NCI-H69 (cell line): Measurements from ENCODE around the gene TESMIN.

ENCODE experiments used
- DNase-seq: peaks from one replicate; lab custom pipeline; 2025; lab: John Stamatoyannopoulos, UW

Gene TESMIN

GRCh38 chr11:68710409-68710808, 40.9 kb downstream of the TESMIN start:
- DNase-seq: no peak

DNA sequence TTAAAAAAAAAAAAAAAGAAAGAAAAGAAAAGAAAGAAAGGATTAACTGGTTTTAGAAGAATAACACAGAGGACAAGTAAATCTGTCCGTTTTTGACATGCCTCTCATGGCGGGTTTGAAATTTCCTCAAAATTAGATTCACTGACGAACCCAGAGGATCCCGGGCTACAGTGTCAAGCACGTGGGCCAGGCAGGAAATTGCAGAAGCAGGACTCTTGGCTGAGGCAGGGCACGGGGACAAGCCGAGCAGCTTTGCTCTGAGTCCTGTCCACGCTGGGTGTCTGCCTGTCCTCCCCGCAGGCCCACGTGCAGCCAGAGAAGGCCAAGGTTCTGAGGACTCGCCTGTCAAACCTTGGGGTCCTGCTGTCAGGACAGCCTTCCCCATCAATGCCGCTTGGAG, 42.3 kb downstream of the TESMIN start:
- no peak for DNase-seq

DNA sequence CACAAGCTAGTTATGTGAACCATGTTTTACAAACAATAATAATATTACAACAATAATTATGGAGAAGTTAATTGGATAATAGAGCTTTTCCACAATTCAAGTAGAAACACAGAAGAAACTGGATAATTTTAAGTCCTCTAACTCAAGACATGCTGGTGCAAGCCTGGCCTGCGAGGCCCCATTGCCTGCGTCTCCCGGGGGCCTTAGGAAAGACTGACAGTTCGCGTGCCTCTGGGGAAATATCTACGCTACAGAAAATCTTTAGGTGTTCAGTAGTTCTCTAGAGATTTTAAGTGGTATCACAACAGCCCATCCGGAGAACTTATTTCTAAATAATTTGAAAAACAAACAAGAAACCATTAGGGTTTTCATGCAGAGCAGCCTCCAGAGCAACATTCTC, 43.8 kb downstream of the TESMIN start:
- no peak for DNase-seq

DNA sequence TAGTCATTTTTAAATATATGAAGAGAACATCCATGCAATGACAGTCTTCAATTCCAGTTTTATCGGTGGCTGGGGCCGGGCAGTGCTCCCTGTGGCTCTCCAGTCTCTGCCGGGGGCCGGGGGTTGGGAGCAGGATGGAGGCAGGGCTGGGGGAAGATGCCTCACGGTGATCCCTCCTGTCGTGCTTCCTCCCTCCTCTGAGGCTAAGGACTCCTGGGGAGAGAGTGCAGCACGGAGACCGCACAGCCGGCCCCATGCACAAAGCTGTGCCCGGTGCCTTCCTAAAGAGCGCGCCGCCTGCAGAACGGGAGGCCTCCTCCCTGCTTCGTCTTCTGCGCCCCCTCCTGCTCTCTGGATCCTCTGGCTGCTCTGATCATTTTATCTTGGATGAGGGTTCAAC, 46.4 kb downstream of the TESMIN start:
- peak; percentile 70 for DNase-seq

- DNase-seq: no peak
Observed at GRCh38 chr11:68698993-68699392, 52.3 kb downstream of the TESMIN start.

GRCh38 chr11:68695531-68695930, 55.8 kb downstream of the TESMIN start:
- DNase-seq: no peak

- DNase-seq: no peak
Observed at GRCh38 chr11:68694431-68695297, 56.7 kb downstream of the TESMIN start.

DNA sequence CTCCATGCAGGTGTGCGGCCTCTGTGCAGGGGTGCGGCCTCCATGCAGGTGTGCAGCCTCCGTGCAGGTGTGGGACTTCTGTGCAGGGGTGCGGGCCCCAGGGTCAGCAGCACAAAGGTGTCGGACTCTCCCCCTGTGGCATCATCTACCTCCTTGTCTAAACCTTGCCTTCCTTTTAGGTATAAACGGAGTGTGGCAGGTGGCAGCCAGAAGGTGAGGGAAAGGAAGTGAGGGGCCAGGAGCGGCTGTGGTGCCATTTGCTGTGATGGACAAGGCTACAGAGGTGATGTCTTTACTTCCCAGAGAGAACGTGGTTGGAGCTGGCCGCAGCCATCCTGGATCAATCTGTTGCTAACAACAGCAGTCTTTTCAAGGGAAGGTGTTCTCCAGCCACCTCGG, 57.8 kb downstream of the TESMIN start:
- DNase-seq: no peak

- DNase-seq: no peak
Observed at GRCh38 chr11:68692871-68693483, 58.3 kb downstream of the TESMIN start.

DNA sequence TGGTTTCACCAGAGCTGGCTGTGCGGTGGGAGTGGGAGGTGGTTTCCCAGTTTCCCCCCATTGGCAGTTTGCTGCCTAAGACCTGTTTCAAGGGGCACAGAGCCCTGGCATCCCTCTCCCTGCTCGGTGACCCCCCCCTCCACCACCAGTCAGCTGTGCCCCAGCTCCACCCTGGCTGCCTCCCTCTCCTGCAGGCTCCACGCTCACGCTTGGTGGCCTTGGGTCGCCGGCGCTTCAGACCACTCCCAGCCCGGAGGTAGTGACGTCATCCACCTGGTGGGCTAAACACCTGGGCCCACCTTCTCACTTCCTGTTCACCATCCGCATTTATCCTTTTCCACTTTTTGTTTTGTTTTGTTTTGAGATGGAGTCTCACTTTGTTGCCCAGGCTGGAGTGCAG, 59.2 kb downstream of the TESMIN start:
- no peak for DNase-seq

DNA sequence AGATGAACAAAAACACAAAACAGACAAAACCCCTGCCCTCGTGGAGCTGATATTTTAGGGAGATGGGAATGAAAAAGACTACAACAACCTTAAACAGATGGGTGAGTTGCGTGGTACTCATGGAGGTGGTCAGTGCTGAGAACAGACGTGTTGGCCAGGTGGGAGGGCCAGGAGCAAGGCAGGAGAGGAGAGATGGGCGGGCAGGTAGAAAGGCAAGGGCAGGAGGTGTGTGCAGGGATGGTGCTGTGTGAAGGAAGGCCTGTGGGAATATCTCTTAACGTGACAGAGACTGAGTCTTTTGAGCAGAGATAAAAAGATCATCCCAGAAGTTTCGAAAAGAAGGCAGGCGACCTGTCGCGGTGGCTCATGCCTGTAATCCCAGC, 59.9 kb downstream of the TESMIN start:
- DNase-seq: no peak

- DNase-seq: no peak
Observed at GRCh38 chr11:68690671-68691401, 60.5 kb downstream of the TESMIN start.

DNA sequence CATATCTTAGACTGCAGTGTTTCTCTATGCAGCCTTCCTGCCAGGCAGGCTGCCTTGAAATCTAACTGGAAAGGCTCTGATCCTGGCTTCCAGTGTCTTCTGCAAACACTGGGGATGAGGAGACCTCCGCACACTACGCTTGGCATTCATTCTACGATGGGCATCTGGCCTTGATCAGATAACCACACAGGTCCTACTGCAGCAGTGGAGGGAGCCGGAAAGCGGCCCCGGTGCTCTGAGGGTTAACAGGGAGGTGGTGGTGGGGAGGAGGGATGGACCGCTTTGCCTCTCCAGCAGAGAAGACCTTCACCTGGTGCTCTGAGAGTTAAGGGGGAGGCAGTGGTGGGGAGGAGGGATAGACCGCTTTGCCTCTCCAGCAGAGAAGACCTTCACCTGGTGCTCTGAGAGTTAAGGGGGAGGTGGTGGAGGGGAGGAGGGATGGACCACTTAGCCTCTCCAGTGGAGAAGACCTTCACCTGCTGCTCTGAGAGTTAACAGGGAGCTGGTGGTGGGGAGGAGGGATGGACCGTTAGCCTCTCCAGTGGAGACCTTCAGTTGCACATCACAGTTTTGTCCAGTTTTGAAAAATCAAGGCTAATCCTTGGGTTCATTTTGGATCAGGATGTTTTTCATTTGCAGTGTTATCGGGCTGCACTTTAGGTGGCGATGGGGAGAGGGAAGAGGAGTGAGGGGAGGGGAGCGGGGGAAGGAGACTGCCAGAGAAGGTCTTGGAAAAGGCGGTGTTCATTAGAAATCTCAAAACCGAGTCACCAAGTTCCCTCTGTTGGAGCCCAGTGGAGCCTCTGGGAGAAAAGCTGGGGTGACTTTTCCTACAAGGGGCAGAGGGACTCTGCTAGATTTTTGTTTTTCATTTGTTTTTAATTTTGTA, 61.3 kb downstream of the TESMIN start:
- no peak for DNase-seq

DNA sequence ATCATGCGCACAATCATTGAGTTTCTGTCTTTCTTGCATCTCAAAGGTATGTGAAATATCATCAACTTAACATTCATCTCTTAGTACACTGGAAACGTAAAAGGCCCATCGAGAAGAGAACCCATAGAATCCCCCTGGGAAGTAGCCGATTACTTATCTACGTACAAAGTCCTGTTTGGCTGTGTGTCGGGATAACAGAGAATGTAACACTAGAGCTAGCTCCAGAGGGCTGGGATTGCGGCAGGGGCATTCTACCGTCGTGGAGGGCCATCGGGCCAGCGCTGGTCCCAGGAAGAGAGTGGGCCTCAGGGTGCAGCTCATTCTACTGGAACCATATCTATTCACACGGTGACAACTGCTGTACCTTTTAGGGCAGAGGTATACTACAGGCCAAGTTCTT, 62.4 kb downstream of the TESMIN start:
- no peak for DNase-seq

- no peak for DNase-seq
Observed at GRCh38 chr11:68687986-68688385, 63.3 kb downstream of the TESMIN start.

- DNase-seq: no peak
Observed at GRCh38 chr11:68687311-68687710, 64.0 kb downstream of the TESMIN start.

- DNase-seq: no peak
Observed at GRCh38 chr11:68686486-68686885, 64.8 kb downstream of the TESMIN start.

DNA sequence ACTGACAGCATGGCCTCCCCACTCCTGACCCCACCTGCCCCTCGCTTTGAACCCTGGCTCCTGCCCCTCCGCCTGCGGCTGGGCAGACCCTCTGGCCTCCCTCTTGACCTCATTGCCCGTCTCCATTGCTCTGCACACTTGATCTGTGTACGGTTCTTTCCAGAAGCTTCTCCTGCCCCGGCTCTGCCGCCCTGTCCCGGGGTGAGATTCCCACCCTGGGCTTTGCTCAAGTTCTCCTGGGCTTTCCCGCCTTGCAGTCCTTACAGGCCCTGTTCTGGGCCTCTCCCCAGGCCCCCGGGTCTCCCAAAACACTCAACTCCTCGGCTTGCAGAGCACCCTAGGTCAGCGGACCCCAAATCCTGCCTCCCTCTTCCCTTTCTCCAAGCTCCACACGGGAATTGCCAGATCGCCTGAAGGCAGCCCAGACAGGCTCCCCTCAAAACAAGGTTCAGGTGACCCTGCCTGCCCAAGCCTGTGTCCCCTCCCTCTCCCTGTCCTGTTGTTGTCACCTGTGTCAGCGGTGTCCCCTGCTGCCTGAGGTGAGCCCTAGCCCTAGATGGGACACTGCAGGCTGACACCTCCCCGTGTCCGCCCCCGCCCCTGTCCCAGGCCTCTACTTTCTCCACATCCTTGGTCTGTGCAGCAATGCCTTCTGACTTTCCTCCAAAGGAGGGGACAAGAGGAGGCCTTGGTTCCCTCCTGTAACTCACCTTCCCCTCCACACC, 65.5 kb downstream of the TESMIN start:
- no peak for DNase-seq

GRCh38 chr11:68684385-68685356, 66.6 kb downstream of the TESMIN start, which contains the start of gene GAL:
Gene GAL (plus strand): TSS chr11:68684544. CDS start chr11:68684924, 380 bp downstream.
- DNase-seq: no peak
